H1 (cell line): Measurements from ENCODE around the gene LARP1. TPM values are rescaled to one million over a fixed set of nuclear protein-coding genes. Genes with fewer than 3 reads are reported as not detected.
A peak's percentile ranks its signal among the peaks of the same experiment; 100 is the strongest.

Source experiments
- CTCF ChIA-PET: fragments of 300-600 bp; sonication (Branson Sonifier 250); formaldehyde crosslinking; loops from one replicate; lab custom pipeline; 2021; ENCODE audit not compliant: partially characterized antibody; lab: Charles Lee
- POLR2A ChIA-PET: fragments of 300-600 bp; sonication (Branson Sonifier 250); formaldehyde crosslinking; loops from one replicate; lab custom pipeline; 2021; ENCODE audit warnings: inconsistent platforms; ENCODE audit not compliant: partially characterized antibody; lab: Charles Lee
- DNase-seq, 2 experiments: peaks; one replicate each; pipeline versions ENCODE4 v3.0.0 to v3.0.0-alpha.2; 2010 to 2022; ENCODE audit warnings: low spot score in 2 of 2, low read depth in 1 of 2, mixed read lengths in 1 of 2
- FAIRE-seq: peaks from 2 replicates; lab custom pipeline; 2011; peaks lifted over from hg19 to GRCh38; lab: Jason Lieb, UNC
- H2AFZ ChIP-seq: 2 replicates; pipeline ENCODE4 v1.8.1; 2012; ENCODE audit warnings: low read length, inconsistent platforms
- H2AK5ac ChIP-seq: 2 replicates; pipeline ENCODE4 v1.6.1; 2013; ENCODE audit warnings: low read depth, low read length
- H2BK120ac ChIP-seq: replicated peaks from 2 replicates; pipeline ENCODE3; 2013; ENCODE audit warnings: low read depth, low read length, inconsistent platforms
- H2BK12ac ChIP-seq: 2 replicates; pipeline ENCODE4 v1.6.1; 2013; ENCODE audit warnings: low read depth, low read length
- H2BK15ac ChIP-seq: 2 replicates; pipeline ENCODE4 v1.6.1; 2013; ENCODE audit warnings: low read length
- H2BK20ac ChIP-seq: 2 replicates; pipeline ENCODE4 v1.6.1; 2013; ENCODE audit warnings: low read length
- H2BK5ac ChIP-seq: 2 replicates; pipeline ENCODE4 v1.6.1; 2013; ENCODE audit warnings: low read depth, low read length
- H3K14ac ChIP-seq: 2 replicates; pipeline ENCODE4 v1.6.1; 2013; ENCODE audit warnings: inconsistent platforms; ENCODE audit not compliant: insufficient read length
- H3K18ac ChIP-seq: 2 replicates; pipeline ENCODE4 v1.6.1; 2013; ENCODE audit warnings: low read length; ENCODE audit errors: extremely low read depth
- H3K23ac ChIP-seq: 2 replicates; pipeline ENCODE4 v1.6.1; 2013; ENCODE audit warnings: inconsistent platforms; ENCODE audit not compliant: insufficient read length
- H3K23me2 ChIP-seq: 2 replicates; pipeline ENCODE4 v1.6.1; 2013; ENCODE audit warnings: low read depth, low read length
- H3K27ac ChIP-seq: 2 replicates; pipeline ENCODE4 v1.6.1; 2011; ENCODE audit warnings: low read depth, low read length, inconsistent platforms
- H3K27me3 ChIP-seq, 4 experiments: replicated peaks in 1 of 4; 1 replicate in 1 of 4; 2 replicates in 3 of 4; pipeline versions ENCODE4 v1.6.1 to v1.8.1; 2011 to 2013; ENCODE audit warnings: low read length in 3 of 4, mild to moderate bottlenecking in 3 of 4, inconsistent platforms in 2 of 4, mixed read lengths in 2 of 4, moderate library complexity in 1 of 4; ENCODE audit not compliant: control insufficient read depth in 3 of 4, insufficient read depth in 3 of 4; ENCODE audit errors: extremely low read depth in 1 of 4
- H3K36me3 ChIP-seq, 4 experiments: 2 replicates each; pipeline versions ENCODE4 v1.6.1 to v1.8.1; 2011 to 2013; ENCODE audit warnings: mild to moderate bottlenecking in 4 of 4, low read length in 3 of 4, moderate library complexity in 2 of 4, control low read depth in 1 of 4, inconsistent platforms in 1 of 4; ENCODE audit not compliant: insufficient read depth in 4 of 4, control insufficient read depth in 2 of 4
- H3K4ac ChIP-seq: replicated peaks from 2 replicates; pipeline ENCODE3; 2013; ENCODE audit warnings: low read length, low read depth, mixed read lengths, inconsistent platforms; ENCODE audit not compliant: insufficient read length
- H3K4me1 ChIP-seq, 4 experiments: replicated peaks in 1 of 4; 1 replicate in 1 of 4; 2 replicates in 3 of 4; pipeline versions ENCODE4 v1.6.1 to v1.8.1; 2011 to 2013; ENCODE audit warnings: low read length in 3 of 4, inconsistent platforms in 2 of 4, mixed read lengths in 1 of 4; ENCODE audit not compliant: insufficient read depth in 4 of 4, control insufficient read depth in 3 of 4
- H3K4me2 ChIP-seq, 2 experiments: 2 replicates each; pipeline versions ENCODE4 v1.6.1 to v1.8.1; 2011 to 2013; ENCODE audit warnings: low read depth in 2 of 2, low read length in 2 of 2, control low read depth in 1 of 2, inconsistent platforms in 1 of 2, mild to moderate bottlenecking in 1 of 2; ENCODE audit not compliant: insufficient read depth in 1 of 2
- H3K4me3 ChIP-seq, 4 experiments: fragments of 200-600, 300-600 bp in 1 of 4; sonication (generic), shearing (Covaris generic), sonication (Bioruptor Twin) in 1 of 4; 2 replicates each; pipeline versions ENCODE4 v1.5.1 to v1.8.1; 2011 to 2016; ENCODE audit warnings: low read length in 4 of 4, low read depth in 3 of 4, control low read depth in 2 of 4, inconsistent platforms in 2 of 4, mild to moderate bottlenecking in 2 of 4, mixed read lengths in 1 of 4, moderate library complexity in 1 of 4; ENCODE audit not compliant: insufficient read depth in 2 of 4; ENCODE audit errors: extremely low read depth in 1 of 4
- H3K56ac ChIP-seq: replicated peaks from 2 replicates; pipeline ENCODE3; 2013; ENCODE audit warnings: low read depth, mild to moderate bottlenecking, mixed read lengths, low read length, inconsistent platforms; ENCODE audit not compliant: insufficient read length
- H3K79me1 ChIP-seq: 2 replicates; pipeline ENCODE4 v1.6.1; 2013; ENCODE audit warnings: low read depth, low read length, control low read depth
- H3K79me2 ChIP-seq, 2 experiments: 2 replicates each; pipeline versions ENCODE4 v1.6.1 to v1.8.1; 2012 to 2013; ENCODE audit warnings: low read length in 2 of 2, mild to moderate bottlenecking in 2 of 2, inconsistent platforms in 1 of 2; ENCODE audit not compliant: insufficient read depth in 2 of 2, control insufficient read depth in 1 of 2
- H3K9ac ChIP-seq, 4 experiments: replicated peaks in 1 of 4; 1 replicate in 1 of 4; 2 replicates in 3 of 4; pipeline versions ENCODE4 v1.6.1 to v1.8.1; 2011 to 2013; ENCODE audit warnings: low read depth in 3 of 4, low read length in 3 of 4, control low read depth in 2 of 4, mild to moderate bottlenecking in 2 of 4, moderate library complexity in 2 of 4, inconsistent platforms in 1 of 4; ENCODE audit errors: extremely low read depth in 1 of 4
- H3K9me3 ChIP-seq, 2 experiments: 2 replicates each; pipeline versions ENCODE4 v1.6.1 to v1.8.1; 2012 to 2013; ENCODE audit warnings: mild to moderate bottlenecking in 2 of 2, moderate library complexity in 2 of 2, control low read depth in 1 of 2, inconsistent platforms in 1 of 2, low read depth in 1 of 2, low read length in 1 of 2, mixed read lengths in 1 of 2; ENCODE audit not compliant: insufficient read depth in 2 of 2
- H4K20me1 ChIP-seq, 2 experiments: replicated peaks in 1 of 2; 2 replicates each; pipeline versions ENCODE3 to v1.8.1; 2011 to 2013; ENCODE audit warnings: inconsistent platforms in 2 of 2, low read length in 2 of 2, mild to moderate bottlenecking in 1 of 2; ENCODE audit not compliant: insufficient read depth in 2 of 2, control insufficient read depth in 1 of 2
- H4K5ac ChIP-seq: 2 replicates; pipeline ENCODE4 v1.6.1; 2013; ENCODE audit warnings: low read length, low read depth, mixed read lengths, inconsistent platforms; ENCODE audit not compliant: insufficient read length
- H4K8ac ChIP-seq: 2 replicates; pipeline ENCODE4 v1.8.0; 2013; ENCODE audit warnings: mild to moderate bottlenecking, moderate library complexity, low read length, inconsistent platforms; ENCODE audit not compliant: insufficient read depth; ENCODE audit errors: extremely low read depth
- H4K91ac ChIP-seq: replicated peaks from 2 replicates; pipeline ENCODE3; 2013; ENCODE audit warnings: low read length, mixed read lengths, inconsistent platforms; ENCODE audit not compliant: insufficient read length
- ASH2L ChIP-seq: fragments of 200-600, 300-600 bp; sonication (generic); IDR thresholded peaks from one replicate; pipeline ENCODE4 v1.7.1; 2017; ENCODE audit warnings: low read length
- BCL11A ChIP-seq, 2 experiments: IDR thresholded peaks; one replicate each; pipeline ENCODE4 v1.6.1; 2011; ENCODE audit warnings: low read depth in 2 of 2, low read length in 2 of 2, mild to moderate bottlenecking in 2 of 2
- CHD2 ChIP-seq: IDR thresholded peaks from 2 replicates; pipeline ENCODE4 v1.6.1; 2012; ENCODE audit warnings: low read length, improper control_type of control experiment
- KDM4A ChIP-seq: IDR thresholded peaks from one replicate; pipeline ENCODE4 v1.7.1; 2012; ENCODE audit warnings: low read depth, mild to moderate bottlenecking, moderate library complexity, low read length, inconsistent platforms; ENCODE audit not compliant: severe bottlenecking
- POLR2A ChIP-seq, 2 experiments: IDR thresholded peaks; 1 replicate in 1 of 2; 2 replicates in 1 of 2; pipeline ENCODE4 v1.6.1; 2011; ENCODE audit warnings: low read depth in 2 of 2, low read length in 2 of 2, mild to moderate bottlenecking in 2 of 2; ENCODE audit errors: control extremely low read depth in 1 of 2
- RAD21 ChIP-seq, 2 experiments: IDR thresholded peaks in 1 of 2; conservative IDR thresholded peaks in 1 of 2; 2 replicates each; pipeline ENCODE4 v1.6.1; 2011; ENCODE audit warnings: low read depth in 2 of 2, low read length in 2 of 2, improper control_type of control experiment in 1 of 2, inconsistent platforms in 1 of 2, mild to moderate bottlenecking in 1 of 2, moderate library complexity in 1 of 2
- RBBP5 ChIP-seq: IDR thresholded peaks from 2 replicates; pipeline ENCODE4 v1.7.1; 2012; ENCODE audit warnings: low read depth, mild to moderate bottlenecking, inconsistent platforms, low read length, moderate library complexity, borderline replicate concordance
- SAP30 ChIP-seq: fragments of 300-600 bp; sonication (generic); IDR thresholded peaks from 2 replicates; pipeline ENCODE4 v1.7.1; 2012; ENCODE audit warnings: low read length, moderate library complexity, mild to moderate bottlenecking, inconsistent platforms; ENCODE audit not compliant: insufficient read depth, insufficient replicate concordance
- SIN3A ChIP-seq, 2 experiments: IDR thresholded peaks in 1 of 2; conservative IDR thresholded peaks in 1 of 2; 2 replicates each; pipeline ENCODE4 v1.6.1; 2011 to 2012; ENCODE audit warnings: low read length in 2 of 2, improper control_type of control experiment in 1 of 2, low read depth in 1 of 2, mild to moderate bottlenecking in 1 of 2
- SRF ChIP-seq: IDR thresholded peaks from 2 replicates; pipeline ENCODE4 v1.6.1; 2011; ENCODE audit warnings: mild to moderate bottlenecking, low read depth, low read length, moderate library complexity
- WGBS, 2 experiments: shearing (Covaris generic) in 1 of 2; methylation state at CpG; one replicate each; pipeline versions ENCODE4 v1.1.6 to v1.1.7; 2013 to 2015; ENCODE audit warnings: low lambda C conversion rate in 2 of 2, mixed read lengths in 2 of 2, inconsistent platforms in 1 of 2, low coverage in 1 of 2, missing lambda C conversion rate in 1 of 2; ENCODE audit not compliant: insufficient replicate concordance in 2 of 2, insufficient coverage in 1 of 2, insufficient read length in 1 of 2; ENCODE audit errors: extremely low coverage in 1 of 2, missing lambda C conversion rate in 1 of 2; 5-methylcytosine and 5-hydroxymethylcytosine counted together
- polyA plus RNA-seq, 7 experiments: library from polyadenylated mRNA; depleted of rRNA in 3 of 7; stranded (reverse) in 5 of 7; unstranded in 2 of 7; fragments of >200 nt in 5 of 7; fragments of 200-250 nt in 2 of 7; gene quantifications; 1 replicate in 5 of 7; 2 replicates in 1 of 7; 4 replicates in 1 of 7; pipeline versions ENCODE4 v1.2.1 to v1.2.3, GENCODE V29; 2011 to 2013; ENCODE audit warnings: missing spikeins in 2 of 7, mixed read lengths in 2 of 7
- total RNA-seq: library from RNA; stranded (reverse); fragmentation: NEBNext Ultra II Directional; extraction: Animal tissue kit (Norgen Biotek cat#: 25700); gene quantifications from 2 replicates; pipeline ENCODE4 v1.2.1, GENCODE V29; 2021

The LARP1 gene
- total and polyA plus RNA-seq, 2 of the 8 experiments (the other 6 are each of a cell fraction or from before 2014, with no cell fraction given) = 106 to 422 TPM

DNA sequence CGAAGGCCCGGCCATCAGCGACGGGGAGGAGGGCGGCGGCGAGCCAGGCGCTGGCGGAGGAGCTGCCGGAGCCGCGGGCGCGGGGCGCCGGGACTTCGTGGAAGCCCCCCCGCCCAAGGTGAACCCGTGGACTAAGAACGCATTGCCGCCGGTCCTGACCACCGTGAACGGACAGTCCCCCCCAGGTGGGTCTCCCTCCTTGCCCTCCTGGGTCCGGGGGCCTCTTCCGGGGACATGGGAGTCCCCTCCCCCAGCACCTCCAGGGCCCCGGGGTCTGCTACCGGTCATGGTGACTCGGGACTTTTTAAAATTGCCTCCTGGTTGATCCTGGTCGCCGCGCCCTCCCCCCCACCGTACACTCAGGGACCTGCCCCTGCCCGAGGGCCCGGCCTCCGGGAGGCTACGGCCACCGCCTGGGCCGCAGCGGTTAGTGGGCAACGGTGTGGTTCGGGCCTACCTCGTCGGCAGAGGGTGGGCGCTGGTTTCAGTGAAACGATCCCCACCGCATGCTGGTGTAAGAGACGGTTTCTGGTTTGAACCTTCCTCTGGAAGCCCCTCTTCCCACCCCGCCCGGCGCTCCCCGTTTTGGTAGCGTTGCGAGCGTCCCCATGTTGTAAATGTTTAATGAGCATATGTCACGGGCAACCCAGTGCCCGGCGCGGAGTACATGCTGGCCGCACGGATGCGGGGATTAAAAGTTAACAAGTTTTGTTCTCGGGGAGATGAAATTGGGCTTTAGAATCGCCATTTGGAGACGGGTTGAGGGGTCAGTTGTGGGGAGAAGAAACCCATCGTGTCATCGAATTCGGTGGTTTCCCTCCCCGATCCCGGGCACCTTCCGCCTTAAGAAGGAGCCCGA lies 1.1 kb downstream of the LARP1 start:
- H3K4me2 ChIP-seq = peak overlapping the region; percentile 62 to 88
- peaks cover 11 to 30% (median 23%) of the 10 kb centered on the region in 4 experiments for H3K4me1 ChIP-seq
- POLR2A ChIA-PET = interaction anchor here (0.8 to 1.1 kb wide), 5 partner anchors 15 to 101 kb away, joined by 3 to 5 read pairs (median 4); no protein-coding TSS in a partner anchor
- H4K5ac ChIP-seq = peak overlapping the region; percentile 81
- no peaks in the 10 kb centered on the region for H3K9me3 ChIP-seq
- peaks cover 53 to 58% of the 10 kb centered on the region in 2 experiments for H3K79me2 ChIP-seq
- H2AK5ac ChIP-seq = no peak overlapping the region
- peaks cover 3% of the 10 kb centered on the region; the same call in 1 of the 2 replicates for H3K23me2 ChIP-seq
- H3K36me3 ChIP-seq = no peaks in the 10 kb centered on the region
- peak overlapping the region; percentile 22 for H4K91ac ChIP-seq
- H2BK20ac ChIP-seq = no peak overlapping the region
- peak overlapping the region; percentile 87 for H2BK5ac ChIP-seq
- H2BK15ac ChIP-seq = no peak overlapping the region
- H3K27me3 ChIP-seq = no peaks in the 10 kb centered on the region
- H2BK120ac ChIP-seq = no peak overlapping the region
- H4K8ac ChIP-seq = no peak overlapping the region
- H3K14ac ChIP-seq = no peak overlapping the region
- FAIRE-seq (no peak), DNase-seq (no peak)
- H3K79me1 ChIP-seq = peaks cover 7% of the 10 kb centered on the region
- H3K18ac ChIP-seq = peak overlapping the region; percentile 83; the same call in 1 of the 2 replicates
- WGBS, 2 experiments = 1% methylated on average over 54 of the region's 72 CpGs; no CpG with 5 or more reads in 1 of the 2 experiments
- CTCF ChIA-PET = no interaction called here
- peak overlapping the region; percentile 84; the same call in 1 of the 2 replicates for H3K27ac ChIP-seq
- no peak overlapping the region for H2AFZ ChIP-seq
- peak overlapping the region; percentile 66 to 98 (median 94) for H3K4me3 ChIP-seq
- H3K23ac ChIP-seq = no peak overlapping the region
- peak overlapping the region; percentile 83 to 99 (median 86) for H3K9ac ChIP-seq
- H4K20me1 ChIP-seq = peaks cover 22 to 24% of the 10 kb centered on the region in 2 experiments
- H3K4ac ChIP-seq = peak overlapping the region; percentile 88
- no peak overlapping the region for H2BK12ac ChIP-seq
- H3K56ac ChIP-seq = peak overlapping the region; percentile 95
- peak in 1 of 2 experiments; percentile 2; a peak in 2 of 3 replicates for TF ChIP-seq POLR2A (IDR thresholded peaks at IDR 0.05; ENCODE audit: control extremely low read depth in 1 of 2, low read depth in 2 of 2, low read length in 2 of 2)
- peak; percentile 45 for TF ChIP-seq SAP30
- no peak for TF ChIP-seq SRF
- TF ChIP-seq CHD2 = no peak
- TF ChIP-seq ASH2L = peak; percentile 9
- no peak; the same call in 1 of the 2 replicates for TF ChIP-seq RBBP5
- peak; percentile 24 for TF ChIP-seq KDM4A
- TF ChIP-seq BCL11A (IDR thresholded peaks at IDR 0.05; ENCODE audit: low read depth in 2 of 2, low read length in 2 of 2) = no peak
- no peak; a peak in 1 of 4 replicates for TF ChIP-seq RAD21 (IDR thresholded peaks at IDR 0.05 in 1 of 2, conservative IDR thresholded peaks at IDR 0.05 in 1 of 2; ENCODE audit: low read depth in 2 of 2, low read length in 2 of 2)
- peak; percentile 12 to 65; a peak in 1 of 4 replicates for TF ChIP-seq SIN3A (conservative IDR thresholded peaks at IDR 0.05 in 1 of 2, IDR thresholded peaks at IDR 0.05 in 1 of 2; ENCODE audit: low read depth in 1 of 2, low read length in 2 of 2)
